Gastrocnemius medialis (tissue), 4 donors: ENCODE measurements around the gene TPSB2.

ENCODE experiments used
- CTCF ChIP-seq, 5 experiments: fragments of 450-650 bp in 3 of 5; fragments of 200-600 bp in 2 of 5; sonication (generic) in 2 of 5; IDR thresholded peaks in 4 of 5; conservative IDR thresholded peaks in 1 of 5; 1 replicate in 4 of 5; 2 replicates in 1 of 5; pipeline ENCODE4 v1.5.1; 2016 to 2019; ENCODE audit warnings: antibody characterized with exemption in 5 of 5, mild to moderate bottlenecking in 3 of 5, moderate library complexity in 3 of 5
- POLR2A ChIP-seq, 2 donors: fragments of 450-650 bp; IDR thresholded peaks; one replicate each; pipeline ENCODE4 v1.6.1; 2017; ENCODE audit warnings: antibody characterized with exemption in 2 of 2, mild to moderate bottlenecking in 2 of 2, moderate library complexity in 2 of 2

- no peak for TF ChIP-seq POLR2A (IDR thresholded peaks at IDR 0.05)
- TF ChIP-seq CTCF (IDR thresholded peaks at IDR 0.05 in 4 of 5, conservative IDR thresholded peaks at IDR 0.05 in 1 of 5): no peak
Measured at GRCh38 chr16:1218061-1218929, 11.7 kb downstream of the TPSB2 start.
